ENCODE data around the gene DCAF6.

DCAF6 gene

GRCh38 chr1:167957710-167958109 is 21.2 kb downstream of the DCAF6 start:
- no peak for DNase-seq (ENCODE audit: low read depth)

- no peak for DNase-seq (ENCODE audit: low read depth)
Measured at GRCh38 chr1:167964646-167965045, 28.2 kb downstream of the DCAF6 start.

GRCh38 chr1:167966050-167966449 is 29.6 kb downstream of the DCAF6 start:
- no peak for DNase-seq (ENCODE audit: low read depth)

DNA sequence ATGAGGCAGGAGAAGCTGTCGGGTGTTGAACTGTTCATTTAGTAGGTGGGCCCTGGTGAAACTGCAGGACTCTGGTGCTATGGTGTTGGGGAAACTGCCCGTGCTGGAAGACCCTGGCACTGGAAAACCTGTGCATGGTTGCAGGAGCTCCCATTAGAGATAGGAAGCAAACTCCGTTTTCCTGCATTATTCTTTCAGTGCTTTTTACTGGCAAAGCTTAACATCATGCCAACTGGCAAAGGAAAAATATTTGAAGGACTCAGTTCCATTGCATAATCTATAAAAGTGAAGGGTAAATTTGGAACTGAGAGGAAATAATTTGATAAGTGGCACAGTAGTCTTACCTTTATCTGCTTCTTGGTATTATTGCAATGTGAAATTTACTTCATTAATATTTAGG is 32.1 kb downstream of the DCAF6 start:
- no peak for DNase-seq (ENCODE audit: low read depth)

DNA sequence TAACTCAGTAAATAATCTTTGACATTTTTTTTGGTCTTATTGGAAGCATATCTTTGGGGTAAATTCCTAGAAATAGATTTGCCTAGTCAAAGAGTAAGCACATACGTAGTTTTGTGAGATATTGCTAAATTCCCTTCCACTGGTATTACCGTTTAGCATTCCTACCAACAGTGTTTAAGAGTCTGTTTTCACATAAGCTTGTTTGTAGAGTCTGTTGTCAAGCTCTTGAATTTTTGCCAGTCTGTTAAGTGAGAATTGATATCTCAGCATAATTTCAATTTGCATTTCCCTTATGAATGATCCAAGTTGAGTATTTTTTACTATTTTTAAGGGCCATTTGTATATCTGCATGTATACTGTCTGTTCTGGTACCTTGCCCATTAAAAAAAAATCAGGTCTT is 37.3 kb downstream of the DCAF6 start:
- no peak for DNase-seq (ENCODE audit: low read depth)

DNA sequence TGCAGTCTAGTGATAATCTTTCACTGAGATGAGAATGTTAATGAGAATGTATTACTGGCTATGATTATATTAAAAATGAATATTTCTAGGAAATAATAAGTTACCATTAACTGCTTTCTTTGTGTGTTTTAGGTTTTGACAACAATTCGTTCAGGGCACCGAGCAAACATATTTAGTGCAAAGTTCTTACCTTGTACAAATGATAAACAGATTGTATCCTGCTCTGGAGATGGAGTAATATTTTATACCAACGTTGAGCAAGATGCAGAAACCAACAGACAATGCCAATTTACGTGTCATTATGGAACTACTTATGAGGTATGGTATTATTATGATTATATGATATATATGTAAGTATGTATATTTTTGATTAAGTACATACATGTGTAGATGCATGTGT is 38.2 kb downstream of the DCAF6 start:
- no peak for DNase-seq (ENCODE audit: low read depth)

GRCh38 chr1:167977245-167977644 is 40.8 kb downstream of the DCAF6 start:
- DNase-seq (ENCODE audit: low read depth): no peak

- DNase-seq (ENCODE audit: low read depth): no peak
Measured at GRCh38 chr1:167981933-167982332, 45.5 kb downstream of the DCAF6 start.

GRCh38 chr1:167983797-167984420 is 47.4 kb downstream of the DCAF6 start:
- DNase-seq (ENCODE audit: low read depth): no peak

DNA sequence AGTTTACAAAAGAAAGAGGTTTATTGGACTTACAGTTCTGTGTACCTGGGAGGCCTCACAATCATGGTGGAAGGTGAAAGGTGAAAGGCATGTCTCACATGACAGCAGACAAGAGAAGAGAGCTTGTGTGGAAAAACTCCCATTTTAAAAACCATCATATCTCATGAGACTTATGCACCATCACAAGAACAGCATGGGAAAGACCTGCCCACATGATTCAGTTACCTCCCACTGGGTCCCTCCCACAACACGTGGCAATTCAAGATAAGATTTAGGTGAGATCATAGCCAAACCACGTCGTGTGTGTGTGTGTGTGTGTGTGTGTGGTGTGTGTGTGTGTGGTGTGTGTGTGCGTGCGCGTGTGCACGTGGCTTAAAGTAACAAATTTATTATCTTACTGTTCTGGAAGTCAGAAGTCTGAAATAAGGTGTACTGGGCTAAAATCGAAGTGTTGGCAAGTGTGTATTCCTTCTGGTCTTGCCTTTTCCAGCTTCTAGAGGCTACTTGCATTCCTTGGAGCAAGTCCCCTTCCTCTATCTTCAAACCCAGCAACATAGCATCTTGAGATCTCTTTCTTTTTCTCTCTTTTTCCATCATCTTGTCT is 48.5 kb downstream of the DCAF6 start:
- DNase-seq (ENCODE audit: low read depth): no peak

DNA sequence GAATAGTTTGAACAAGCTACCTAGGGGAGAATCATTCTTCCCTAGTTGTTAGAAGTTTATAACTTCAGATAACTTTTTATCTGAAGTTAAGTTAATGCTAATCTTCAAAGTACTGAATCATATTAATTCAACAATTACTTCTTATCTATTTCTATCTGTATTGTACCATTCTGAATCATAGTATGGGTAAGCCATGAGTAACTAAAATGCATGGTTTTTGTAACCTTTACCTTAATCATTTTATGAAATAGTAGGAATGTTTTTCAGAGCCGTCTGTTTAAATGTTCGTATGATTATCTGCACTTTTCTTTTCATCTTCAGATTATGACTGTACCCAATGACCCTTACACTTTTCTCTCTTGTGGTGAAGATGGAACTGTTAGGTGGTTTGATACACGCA is 50.7 kb downstream of the DCAF6 start:
- no peak for DNase-seq (ENCODE audit: low read depth)

DNA sequence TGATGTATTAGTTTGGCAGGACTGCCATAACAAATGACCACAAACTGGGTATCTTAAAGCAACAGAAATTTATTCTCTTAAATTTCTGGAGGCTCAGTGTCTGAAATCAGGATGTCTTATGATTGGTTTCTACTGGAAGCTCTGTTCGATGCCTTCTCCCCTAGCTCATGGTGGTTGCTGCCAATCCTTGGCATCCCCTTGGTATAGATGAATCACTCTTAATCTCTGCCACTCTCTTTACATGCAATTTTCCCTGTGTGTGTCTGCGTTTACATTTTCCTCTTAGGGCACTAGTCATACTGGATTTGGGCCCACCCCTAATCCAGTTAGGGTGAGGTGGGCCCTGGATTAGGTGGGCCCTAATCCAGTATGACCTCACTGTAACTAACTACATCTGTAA is 55.1 kb downstream of the DCAF6 start:
- DNase-seq (ENCODE audit: low read depth): no peak

- no peak for DNase-seq (ENCODE audit: low read depth)
Measured at GRCh38 chr1:167993720-167994119, 57.2 kb downstream of the DCAF6 start.

DNA sequence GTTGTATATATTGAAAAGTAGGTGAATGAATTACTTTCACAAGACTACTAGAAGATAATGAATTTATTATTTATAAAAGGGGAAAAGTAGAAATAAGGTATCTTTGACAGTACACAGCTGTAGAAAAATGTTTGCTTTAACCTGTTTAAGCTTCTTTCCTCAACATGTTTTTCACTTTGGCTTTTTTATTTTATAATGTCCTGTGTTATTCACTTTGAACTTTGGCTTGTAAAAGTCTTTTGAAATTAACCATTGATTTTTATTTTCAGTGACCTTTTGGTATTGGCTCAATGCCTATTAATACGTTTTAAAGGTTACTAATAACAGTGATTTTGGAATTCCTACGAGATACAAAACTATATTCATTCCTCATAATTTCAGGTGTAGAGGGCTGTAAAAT is 58.1 kb downstream of the DCAF6 start:
- no peak for DNase-seq (ENCODE audit: low read depth)

DNA sequence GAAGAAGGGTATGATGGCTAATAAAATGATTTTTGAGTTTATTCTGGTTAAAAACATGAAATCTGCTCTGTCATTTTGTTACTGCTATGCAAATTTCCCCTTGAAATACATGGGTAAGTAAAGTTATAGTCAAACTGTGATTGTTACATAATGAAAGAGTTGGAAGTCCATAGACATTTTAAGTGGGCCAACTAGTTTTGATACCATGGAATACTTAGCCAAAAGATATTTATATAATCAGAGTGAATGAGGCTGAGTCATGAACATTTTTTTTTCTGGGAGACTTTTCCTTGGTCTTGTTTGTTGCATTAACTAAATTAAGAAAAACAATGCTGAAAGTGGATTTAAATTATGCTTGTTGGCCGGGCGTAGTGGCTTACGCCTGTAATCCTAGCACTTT is 58.6 kb downstream of the DCAF6 start:
- DNase-seq (ENCODE audit: low read depth): no peak

- no peak for DNase-seq (ENCODE audit: low read depth)
Measured at GRCh38 chr1:167996266-167996665, 59.8 kb downstream of the DCAF6 start.

DNA sequence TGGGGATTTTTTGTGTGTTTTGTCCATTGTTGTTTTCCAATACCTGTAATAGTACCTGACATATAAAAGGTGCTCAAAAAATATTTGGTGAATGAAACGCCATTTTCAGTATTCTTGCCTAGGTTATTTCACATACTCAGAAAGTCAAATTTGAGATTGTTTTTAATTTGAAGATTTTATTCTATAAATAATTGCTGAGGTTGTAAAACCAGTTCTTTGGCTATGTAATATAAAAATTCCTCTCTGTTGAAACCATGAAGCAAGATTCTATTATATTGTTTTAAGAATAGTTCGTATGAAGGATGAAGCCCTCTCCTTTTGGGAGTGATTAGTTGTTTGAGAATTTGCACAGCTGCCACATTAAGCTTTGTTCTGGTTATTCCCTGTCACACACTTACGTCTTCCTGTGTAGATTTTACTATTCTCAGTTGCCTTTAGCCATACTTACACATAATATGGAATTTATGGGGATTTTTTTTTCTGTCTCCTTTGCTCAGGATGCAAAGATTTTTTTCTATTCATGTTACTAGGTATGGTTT is 60.6 kb downstream of the DCAF6 start:
- DNase-seq (ENCODE audit: low read depth): no peak

- no peak for DNase-seq (ENCODE audit: low read depth)
Measured at GRCh38 chr1:167999877-168000276, 63.4 kb downstream of the DCAF6 start.

DNA sequence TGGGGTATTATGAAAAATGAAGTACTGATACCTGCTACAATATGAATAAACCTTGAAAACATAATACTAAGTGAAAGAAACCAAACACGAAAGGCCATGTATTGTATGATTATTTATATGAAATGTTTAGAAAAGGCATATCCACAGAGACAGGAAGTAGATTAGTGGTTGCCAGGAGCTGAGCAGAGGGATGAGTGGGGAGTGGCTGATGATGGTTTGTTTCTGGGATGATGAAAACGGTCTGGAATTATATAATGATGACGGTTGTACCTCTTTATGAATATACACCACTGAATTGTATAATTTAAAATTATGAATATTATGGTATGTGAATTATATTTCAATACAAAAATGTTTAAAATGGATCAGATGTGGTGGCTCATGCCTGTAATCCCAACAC is 64.2 kb downstream of the DCAF6 start:
- DNase-seq (ENCODE audit: low read depth): no peak

DNA sequence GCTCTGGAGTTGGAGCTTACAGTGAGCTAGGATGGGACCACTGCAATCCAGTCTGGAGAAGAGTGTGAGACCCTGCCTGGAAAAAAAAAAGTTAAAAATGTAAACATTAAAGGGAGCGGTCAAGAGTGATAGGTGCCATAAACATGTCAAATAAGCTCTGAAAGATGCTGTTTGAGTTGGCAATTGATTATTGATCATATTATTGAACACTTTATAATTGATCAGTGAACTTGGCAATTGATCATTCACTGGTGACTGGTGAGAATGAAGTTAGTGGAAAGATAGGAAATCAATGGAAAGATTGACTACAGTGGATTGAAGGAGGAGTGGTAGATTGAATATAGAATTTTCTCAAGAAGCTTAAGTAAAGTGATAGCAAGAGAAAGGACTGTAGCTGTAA is 64.7 kb downstream of the DCAF6 start:
- DNase-seq (ENCODE audit: low read depth): no peak

DNA sequence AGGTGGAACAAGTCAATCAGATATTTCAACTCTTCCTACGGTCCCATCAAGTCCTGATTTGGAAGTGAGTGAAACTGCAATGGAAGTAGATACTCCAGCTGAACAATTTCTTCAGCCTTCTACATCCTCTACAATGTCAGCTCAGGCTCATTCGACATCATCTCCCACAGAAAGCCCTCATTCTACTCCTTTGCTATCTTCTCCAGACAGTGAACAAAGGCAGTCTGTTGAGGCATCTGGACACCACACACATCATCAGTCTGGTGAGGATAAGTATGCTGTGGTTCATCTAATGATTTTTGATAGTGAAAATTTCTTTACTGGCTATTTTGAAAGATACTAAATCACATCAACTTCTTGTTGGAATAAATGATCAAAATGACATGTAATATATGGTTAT is 68.0 kb downstream of the DCAF6 start:
- no peak for DNase-seq (ENCODE audit: low read depth)

GRCh38 chr1:168005529-168005928 is 69.0 kb downstream of the DCAF6 start:
- DNase-seq (ENCODE audit: low read depth): no peak

DNA sequence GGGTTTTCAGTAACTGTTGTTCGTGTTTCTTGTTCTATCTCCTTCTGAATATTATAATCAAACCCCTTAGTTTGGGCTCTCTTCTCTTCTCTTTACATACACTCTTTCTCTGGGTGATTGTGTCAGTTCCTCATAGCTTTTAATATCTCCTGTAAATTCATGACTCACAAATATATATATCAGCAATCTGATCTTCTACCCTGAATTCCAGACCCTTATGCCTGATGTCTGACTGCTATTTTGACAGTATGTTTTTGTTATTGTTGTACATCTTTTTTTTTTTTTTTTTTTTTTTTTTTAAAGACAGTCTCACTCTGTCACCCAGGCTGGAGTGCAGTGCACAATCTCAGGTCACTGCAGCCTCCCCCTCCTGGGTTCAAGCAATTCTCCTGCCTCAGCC is 71.2 kb downstream of the DCAF6 start:
- DNase-seq (ENCODE audit: low read depth): no peak

GRCh38 chr1:168008595-168008994 is 72.1 kb downstream of the DCAF6 start:
- no peak for DNase-seq (ENCODE audit: low read depth)
